GM19035 (cell line): ENCODE measurements around the gene KRTAP17-1.
"Not testable (repeated sequence)": the region's sequence is repeated elsewhere in the genome, so short reads cannot be mapped to it uniquely, and the experiment has no call there.

Source experiments
- ATAC-seq: cut with Tn5 transposase; IDR thresholded peaks from one replicate; pipeline ENCODE4 v1.9.1; 2021; ENCODE audit not compliant: unreplicated experiment

Gene KRTAP17-1

DNA sequence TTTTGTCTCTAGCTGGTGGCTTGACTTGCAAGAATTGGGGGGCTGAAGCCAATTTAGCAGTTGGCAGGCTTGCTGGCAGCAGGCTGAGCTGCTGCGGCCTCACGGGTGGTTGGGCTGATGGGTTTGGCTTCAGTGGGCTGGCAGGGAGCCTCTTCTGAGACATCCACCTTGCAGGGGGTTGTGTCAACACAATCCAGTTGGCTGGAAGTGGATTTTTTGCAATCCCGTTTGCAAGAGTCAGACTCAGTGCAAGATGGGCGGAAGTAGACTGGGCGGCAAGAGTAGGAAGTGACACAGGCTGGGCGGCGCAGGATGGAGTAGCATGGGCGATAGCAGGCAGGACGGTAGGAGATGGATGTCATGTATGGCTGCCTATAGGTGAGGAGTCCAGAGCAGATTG, 7.9 kb downstream of the KRTAP17-1 start:
- ATAC-seq: no peak

DNA sequence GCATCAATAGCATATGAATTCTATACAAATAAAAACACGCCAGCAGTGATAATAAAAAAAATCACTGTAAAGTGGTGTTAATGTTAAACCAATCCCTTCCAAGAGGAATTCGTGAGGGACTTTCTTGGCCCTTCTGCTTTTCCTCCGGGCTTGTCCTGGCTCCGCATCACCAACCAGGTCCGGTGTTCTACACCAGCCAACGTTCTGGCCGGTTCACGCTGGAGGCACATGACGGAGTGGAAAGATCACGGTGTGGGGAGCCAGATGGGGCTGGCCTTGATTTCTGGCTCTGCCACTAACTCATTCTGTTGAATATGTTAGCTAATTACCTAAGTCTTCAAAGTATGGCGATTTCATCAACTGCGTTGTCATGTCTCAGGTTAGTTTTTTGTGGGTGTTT, 11.4 kb downstream of the KRTAP17-1 start:
- no peak for ATAC-seq

DNA sequence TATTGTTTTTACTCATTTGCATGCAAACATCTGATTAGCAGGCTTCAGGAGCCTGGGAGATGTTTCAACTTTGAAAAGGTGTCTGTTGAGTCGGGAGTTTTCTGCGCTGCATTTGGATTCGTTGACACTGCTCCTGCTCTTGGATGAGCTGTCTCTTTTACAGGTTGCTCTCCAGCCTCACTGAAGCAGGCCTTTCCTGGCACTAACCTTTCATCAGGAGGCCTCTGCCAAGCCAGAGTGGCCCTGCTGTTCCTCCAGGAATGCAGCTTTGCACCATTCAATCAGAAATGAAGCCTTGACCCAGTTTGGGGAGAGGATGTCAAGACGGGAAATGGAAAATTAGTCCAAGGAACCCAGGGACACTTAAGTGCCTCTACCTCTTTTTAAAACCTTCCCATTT, 12.5 kb downstream of the KRTAP17-1 start:
- no peak for ATAC-seq

DNA sequence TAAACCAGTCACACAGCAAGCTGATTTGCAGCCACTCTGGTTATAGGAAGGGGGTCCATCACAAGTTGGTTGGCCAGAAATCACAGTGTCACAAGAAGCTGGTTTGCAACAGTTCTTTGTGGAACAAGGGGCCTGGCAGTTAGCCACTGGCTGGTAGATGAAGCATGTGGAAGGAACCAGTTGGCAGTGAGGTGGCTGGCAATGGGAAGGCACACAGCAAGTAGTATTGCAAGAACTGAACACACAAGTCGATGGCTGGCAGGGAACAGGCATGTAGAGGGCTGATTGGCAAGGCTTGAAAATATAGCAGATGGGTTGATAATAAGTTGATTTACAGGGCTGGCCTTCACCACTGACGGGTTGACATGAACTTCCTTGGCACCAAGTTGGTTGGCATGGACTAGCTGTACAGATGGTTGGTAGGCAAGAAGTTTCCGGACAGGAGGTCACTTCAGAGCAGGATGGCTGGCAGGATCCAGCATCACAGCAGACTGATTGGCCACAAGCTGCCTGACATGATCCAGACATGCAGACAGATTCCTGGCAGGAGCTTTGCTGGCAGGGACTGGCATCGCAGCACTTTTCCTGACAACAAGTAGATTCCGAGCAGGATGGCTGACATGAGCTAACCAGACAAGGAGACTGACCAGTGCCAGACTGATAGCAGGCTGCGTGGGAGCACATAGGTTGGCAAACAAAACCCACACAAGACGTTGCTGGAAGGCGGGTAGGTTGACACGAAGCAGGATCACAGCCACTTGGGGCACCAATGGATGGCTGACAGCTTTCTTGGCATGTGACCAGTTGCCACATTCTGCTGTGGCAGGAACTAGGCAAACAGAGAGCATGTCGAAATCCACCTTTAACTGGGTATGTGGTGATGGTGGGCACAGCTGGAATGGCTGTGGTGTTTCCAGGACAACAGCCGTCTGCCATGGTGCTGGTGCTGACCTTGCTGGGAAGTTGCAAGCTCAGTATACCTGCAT, 13.3 kb downstream of the KRTAP17-1 start, which contains the start of gene KRTAP29-1:
KRTAP29-1 (minus strand) TSS at position 936 of the 986 bp plus-strand sequence; CDS start at position 936, 0 bp downstream.
- ATAC-seq: no peak

DNA sequence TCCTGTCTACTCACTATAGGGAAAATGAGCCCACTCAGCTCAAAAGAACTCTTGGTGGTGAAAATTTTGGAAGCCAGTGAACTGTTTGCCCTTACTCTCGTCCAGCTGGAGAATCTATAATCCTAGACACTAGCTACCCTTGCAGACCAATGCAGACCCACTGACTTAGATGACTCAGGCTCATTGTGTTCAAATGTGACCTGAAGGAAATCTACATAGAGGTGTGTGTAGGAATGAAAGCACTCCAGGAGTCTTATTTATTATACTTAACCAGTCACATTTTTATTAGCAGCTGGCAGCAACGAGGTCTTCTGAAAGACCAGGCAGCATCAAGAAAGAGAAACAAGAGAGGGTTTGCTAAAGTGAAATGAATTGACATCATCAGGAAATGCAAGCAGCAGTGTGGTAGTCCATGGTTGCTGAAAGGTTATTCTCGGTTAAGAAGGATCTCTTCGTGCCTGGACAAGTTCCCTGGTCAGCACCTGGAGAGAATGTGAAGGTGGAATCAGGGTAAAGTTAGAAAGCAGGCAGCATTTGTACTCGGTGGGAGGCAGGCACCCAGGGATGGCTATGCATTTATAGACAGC, 14.2 kb downstream of the KRTAP17-1 start:
- no peak for ATAC-seq

DNA sequence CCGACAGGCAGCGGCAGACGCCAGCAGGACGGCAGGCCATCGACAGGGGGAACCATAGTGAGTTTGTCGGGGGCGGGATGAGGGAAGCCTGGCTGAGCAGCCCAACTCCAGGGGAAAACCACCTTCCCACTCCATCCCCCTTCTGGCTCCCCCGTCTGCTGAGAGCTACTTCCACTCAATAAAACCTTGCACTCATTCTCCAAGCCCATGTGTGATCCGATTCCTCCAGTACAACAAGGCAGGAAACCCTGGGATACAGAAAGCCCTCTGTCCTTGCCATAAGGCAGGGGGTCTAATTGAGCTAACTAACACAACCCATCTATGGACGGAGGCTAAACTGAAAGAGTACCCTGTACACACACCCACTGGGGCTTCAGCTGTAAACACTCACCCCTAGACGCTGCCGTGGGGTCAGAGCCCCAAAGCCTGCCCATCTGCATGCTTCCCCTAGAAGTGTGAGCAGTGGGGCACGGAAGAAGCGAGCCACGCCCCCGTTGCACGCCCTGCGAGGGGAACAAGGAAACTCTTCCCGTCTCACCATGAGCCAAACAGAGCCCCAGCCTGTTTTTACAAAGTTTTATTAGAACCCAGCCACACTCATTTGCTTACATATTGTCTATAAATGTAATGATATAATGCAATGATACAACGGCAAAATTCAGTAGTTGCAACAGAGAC, 16.9 kb downstream of the KRTAP17-1 start:
- no peak for ATAC-seq

DNA sequence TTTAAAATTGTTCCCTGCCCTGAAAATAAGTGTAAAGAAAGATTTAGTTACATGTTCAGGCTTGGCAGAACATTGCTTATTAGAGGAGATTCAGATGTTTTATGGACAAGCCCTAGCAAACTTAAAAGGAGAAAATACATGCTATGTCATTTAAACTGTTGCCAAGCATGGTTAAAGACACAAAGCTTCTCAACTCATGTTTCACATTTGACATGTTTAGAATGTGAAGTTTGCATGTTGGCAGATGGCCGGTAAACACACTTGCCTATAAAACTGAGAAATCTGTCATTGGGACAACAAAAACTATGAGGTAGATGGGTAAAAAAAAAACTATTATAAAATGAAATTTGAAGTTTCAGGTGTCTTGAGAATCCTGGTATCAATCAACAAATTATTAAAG, 18.7 kb downstream of the KRTAP17-1 start:
- no peak for ATAC-seq

DNA sequence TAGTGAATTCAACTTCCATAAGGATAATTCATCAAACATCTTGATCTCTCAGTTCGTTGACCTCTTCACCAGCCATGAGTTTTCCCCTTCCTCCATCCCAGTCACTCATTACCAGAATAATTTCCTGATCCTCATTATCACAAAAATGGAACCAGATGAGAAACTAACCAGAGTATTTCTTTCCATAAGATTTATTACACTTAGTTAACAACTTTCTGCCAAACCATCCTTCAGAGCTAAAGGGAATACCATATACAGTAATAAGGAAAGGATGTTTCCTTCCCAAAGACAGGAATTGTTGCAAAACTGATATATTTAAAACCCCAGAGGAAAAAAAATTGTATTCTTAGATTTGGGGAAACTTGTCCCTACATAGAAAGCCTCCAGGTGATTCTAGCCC, 21.5 kb downstream of the KRTAP17-1 start:
- ATAC-seq: no peak

DNA sequence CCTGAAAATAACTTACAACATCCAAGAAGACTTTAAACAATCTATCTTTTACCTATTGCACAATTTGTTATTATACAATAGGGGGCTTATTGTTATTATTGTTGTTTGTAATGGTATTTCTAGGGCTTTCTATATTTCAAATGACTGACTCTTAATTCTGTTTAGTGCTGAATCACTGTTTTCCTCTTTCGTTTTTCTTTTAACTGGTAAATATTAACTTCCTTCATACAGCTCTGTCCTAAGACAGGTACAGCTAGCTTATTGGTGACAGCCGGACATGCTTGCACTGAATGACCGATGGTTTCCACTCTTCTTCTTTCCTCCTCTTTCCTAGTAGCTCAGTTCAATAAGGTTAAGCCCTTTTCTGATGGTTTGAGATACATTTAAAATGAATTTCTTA, 28.5 kb downstream of the KRTAP17-1 start:
- no peak for ATAC-seq

DNA sequence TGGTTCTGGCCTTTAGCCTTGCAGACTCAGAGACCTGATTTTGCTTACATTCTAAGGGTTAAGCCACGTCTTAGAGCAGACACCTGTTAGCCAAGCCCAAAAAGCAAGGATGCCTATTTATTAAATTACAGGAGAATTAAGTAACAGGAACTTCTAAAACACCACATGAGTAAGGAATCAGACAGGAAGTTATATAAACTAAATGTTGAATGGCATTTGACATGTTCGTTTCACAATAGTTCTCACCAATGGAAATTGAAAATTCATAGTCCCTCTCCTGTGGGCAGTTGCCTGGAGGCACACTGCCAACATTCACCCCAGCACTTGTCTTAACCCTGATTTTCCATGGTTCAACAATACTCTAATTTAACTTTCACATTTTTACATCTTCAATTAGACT, 31.0 kb downstream of the KRTAP17-1 start:
- no peak for ATAC-seq

DNA sequence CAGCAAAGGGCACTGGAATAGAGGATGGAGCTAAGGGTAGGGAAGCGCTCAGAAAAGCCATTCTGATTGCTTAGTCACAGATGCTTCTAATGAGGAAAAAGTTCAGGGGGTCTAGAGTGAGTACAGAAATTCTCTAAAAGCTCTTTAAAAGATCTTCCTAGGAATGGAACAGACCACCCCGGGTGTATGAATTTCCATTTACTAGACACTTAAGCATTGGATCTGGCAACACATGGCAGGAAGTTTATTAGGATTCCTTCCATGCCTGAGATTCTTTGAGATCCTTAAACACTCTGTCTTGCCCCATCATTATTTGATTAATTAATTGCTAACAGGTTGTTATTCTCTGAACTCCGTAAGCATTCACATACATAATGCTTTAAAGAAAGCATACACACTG, 31.5 kb downstream of the KRTAP17-1 start:
- no peak for ATAC-seq

DNA sequence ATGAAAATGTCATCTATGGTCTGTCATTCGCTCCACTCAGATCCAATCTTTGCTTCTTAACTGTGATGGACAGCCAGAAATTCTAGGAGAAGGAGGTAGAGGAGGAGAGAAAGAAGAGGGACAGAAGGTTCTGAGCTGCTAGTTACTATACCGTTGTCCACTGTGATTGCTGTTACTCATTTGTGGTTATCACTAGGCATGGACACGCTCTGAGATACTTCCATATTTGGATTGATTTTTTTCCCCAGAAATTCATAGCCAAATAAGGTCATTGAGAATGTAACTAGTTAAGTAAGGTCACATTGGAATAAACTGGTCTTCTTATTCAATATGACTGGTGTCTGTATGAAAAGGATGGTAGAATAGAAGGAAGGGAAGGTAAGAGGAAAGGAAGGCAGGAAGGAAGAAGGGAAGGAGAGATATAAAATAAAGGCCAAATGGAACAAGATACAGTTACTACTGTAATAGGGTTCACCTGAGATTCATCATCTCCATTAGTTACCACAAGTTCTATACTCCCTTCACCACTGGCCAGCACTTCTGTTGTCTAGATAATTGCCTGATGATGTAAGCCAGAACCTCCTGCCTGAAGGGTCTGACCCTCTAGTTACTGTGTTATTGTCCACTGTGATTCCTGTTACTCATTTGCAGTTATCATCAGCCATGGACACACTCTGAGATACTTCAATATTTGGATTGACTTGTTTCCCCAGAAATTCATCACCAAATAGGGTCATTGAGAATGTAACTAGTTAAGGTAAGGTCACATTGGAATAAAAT, 37.1 kb downstream of the KRTAP17-1 start:
- no peak for ATAC-seq

DNA sequence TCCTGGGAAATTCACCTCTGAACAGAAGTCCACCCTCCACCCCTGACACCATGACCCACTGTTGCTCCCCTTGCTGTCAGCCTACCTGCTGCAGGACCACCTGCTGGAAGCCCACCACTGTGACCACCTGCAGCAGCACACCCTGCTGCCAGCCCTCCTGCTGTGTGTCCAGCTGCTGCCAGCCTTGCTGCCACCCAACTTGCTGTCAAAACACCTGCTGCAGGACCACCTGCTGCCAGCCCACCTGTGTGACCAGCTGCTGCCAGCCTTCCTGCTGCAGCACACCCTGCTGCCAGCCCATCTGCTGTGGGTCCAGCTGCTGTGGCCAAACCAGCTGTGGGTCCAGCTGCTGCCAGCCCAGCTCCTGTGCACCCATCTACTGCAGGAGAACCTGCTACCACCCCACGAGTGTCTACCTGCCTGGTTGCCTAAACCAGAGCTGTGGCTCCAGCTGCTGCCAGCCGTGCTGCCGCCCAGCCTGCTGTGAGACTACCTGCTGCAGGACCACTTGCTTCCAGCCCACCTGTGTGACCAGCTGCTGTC, 39.8 kb downstream of the KRTAP17-1 start, which contains the start of gene KRTAP9-7:
KRTAP9-7 (plus strand) TSS at position 51 of the 543 bp plus-strand sequence; CDS start at position 51, 0 bp downstream.
- ATAC-seq: not testable (repeated sequence)

DNA sequence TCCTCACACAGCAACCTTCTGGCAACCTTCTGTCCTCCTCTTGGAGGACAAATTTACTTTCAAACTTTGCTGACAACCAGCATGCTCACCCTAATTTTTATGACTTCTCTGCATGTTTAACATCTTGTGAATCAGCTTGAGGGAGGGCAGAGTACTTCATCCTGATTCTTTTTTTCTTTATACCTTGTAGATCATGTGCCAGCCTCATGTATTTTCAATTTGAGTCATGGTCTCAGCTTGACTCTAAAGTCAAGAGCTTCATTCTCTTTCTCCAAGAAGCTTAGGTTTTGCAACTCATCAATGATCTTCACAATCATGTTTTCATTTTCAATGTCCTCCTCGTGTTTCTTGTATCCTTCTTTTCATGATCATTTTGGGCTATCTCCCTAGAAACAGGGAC, 43.7 kb downstream of the KRTAP17-1 start:
- ATAC-seq: no peak

DNA sequence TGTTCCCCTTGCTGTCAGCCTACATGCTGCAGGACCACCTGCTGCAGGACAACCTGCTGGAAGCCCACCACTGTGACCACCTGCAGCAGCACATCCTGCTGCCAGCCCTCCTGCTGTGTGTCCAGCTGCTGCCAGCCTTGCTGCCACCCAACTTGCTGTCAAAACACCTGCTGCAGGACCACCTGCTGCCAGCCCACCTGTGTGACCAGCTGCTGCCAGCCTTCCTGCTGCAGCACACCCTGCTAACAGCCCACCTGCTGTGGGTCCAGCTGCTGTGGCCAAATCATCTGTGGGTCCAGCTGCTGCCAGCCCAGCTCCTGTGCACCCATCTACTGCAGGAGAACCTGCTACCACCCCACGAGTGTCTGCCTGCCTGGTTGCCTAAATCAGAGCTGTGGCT, 44.2 kb downstream of the KRTAP17-1 start:
- not testable (repeated sequence) for ATAC-seq

DNA sequence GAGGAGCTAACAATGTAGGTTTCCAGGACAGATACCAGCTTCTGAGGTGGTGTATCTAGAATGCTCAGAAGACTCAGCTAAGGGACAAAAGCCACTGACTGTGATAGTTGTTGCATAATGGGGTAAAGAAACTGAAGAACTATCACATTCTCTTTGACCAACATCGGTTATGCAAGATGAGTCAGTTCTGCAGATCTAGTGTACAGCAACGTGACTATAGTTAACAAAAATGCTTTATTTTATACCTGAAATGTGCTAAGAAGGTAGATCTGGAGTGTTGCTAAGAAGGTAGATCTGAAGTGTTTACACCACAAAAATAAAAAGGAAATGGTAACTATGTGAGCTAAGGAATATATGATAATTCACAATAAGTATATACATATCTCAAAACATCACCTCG, 47.8 kb downstream of the KRTAP17-1 start:
- ATAC-seq: no peak

DNA sequence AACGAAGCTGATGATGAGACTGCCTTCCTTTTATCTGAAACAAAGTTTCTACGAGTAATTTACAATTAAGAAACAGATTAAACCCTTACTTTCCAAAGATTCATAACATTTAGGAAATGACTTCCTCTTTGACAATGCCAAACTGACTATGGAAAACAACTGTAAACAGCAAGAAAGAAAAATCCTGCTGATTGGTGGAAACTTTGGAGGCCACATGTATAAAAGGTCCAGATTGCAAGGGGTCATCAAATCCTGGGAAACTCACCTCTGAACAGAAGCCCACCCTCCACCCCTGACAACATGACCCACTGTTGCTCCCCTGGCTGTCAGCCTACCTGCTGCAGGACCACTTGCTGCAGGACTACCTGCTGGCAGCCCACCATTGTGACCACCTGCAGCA, 50.4 kb downstream of the KRTAP17-1 start, which contains the start of gene KRTAP9-6:
KRTAP9-6 (plus strand) TSS at position 301 of the 400 bp plus-strand sequence; CDS start at position 301, 0 bp downstream.
- no peak for ATAC-seq
